ENCODE measurements around the gene RIN1. TPM values are rescaled to one million over a fixed set of nuclear protein-coding genes. Genes with fewer than 3 reads are reported as not detected.

Gene RIN1
- total and polyA plus RNA-seq, 2 experiments from 2014 or later: 2.5 to 8.2 TPM

GRCh38 chr11:66373265-66373664 is 37.0 kb upstream of the RIN1 start (continued):
- TF ChIP-seq ZNF462 (CRISPR knock-in tag; IDR thresholded peaks at IDR 0.05) (no peak), NANOG (IDR thresholded peaks at IDR 0.05; ENCODE audit: borderline replicate concordance) (no peak), EZH2 (IDR thresholded peaks at IDR 0.05; ENCODE audit: low read depth, unreplicated experiment) (no peak), ZNF114 (CRISPR knock-in tag; IDR thresholded peaks at IDR 0.05) (no peak), JUNB (IDR thresholded peaks at IDR 0.05; ENCODE audit: unreplicated experiment) (no peak), CTCF (conservative IDR thresholded peaks at IDR 0.05; ENCODE audit: low read depth in 2 of 2) (no peak), CREB1 (CRISPR knock-in tag; IDR thresholded peaks at IDR 0.05; ENCODE audit: low read depth) (no peak), POLR2AphosphoS5 (IDR thresholded peaks at IDR 0.05; ENCODE audit: low read depth) (no peak), ZNF331 (CRISPR knock-in tag; IDR thresholded peaks at IDR 0.05; ENCODE audit: low read depth) (no peak)
